ENCODE data around the gene AKAP6. TPM values are rescaled to one million over a fixed set of nuclear protein-coding genes. Genes with fewer than 3 reads are reported as not detected.

The AKAP6 gene
- total RNA-seq, 2 donors from 2014 or later: 1.9 to 2.9 TPM

DNA sequence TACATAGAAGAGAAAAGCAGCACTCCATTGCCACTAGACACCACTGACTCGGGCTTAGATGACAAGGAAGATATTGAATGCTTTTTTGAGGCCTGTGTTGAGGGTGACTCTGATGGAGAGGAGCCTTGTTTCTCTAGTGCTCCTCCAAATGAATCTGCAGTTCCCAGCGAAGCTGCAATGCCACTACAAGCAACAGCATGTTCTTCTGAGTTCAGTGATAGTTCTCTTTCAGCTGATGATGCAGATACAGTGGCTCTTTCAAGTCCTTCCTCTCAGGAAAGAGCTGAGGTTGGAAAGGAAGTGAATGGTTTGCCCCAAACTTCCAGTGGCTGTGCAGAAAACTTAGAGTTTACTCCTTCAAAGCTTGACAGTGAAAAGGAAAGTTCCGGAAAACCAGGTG lies 495.1 kb downstream of the AKAP6 start:
- no peak for ATAC-seq
- Mint-ChIP-seq H3K27ac (no peak overlapping the region), H3K36me3 (ENCODE audit: low read depth) (no peaks in the 10 kb centered on the region)

DNA sequence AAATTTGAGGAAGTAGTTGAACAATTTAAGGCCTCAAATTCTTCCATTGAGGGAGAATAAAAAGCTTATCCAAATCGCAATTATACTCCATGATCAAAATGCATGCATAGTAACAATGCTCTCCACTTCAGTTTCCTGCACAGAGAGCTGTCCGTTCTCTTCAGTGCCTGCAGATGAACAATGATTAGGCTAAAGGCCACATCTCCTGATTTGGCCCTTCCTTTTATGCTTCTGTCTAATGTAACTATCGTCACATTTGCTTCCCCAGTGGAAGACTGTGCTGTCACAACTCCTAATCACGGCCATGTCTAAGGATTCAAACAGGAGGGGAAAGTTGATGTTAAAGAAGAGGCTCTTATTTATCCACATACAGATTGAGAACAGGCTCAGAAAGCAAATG lies 496.0 kb downstream of the AKAP6 start:
- no peaks in the 10 kb centered on the region for H3K4me1 Mint-ChIP-seq
- ATAC-seq: no peak
- H3K9me3 ChIP-seq (ENCODE audit: control insufficient read depth, low read length, poor library complexity, severe bottlenecking): no peaks in the 10 kb centered on the region
- DNase-seq: no peak
- H3K27ac Mint-ChIP-seq: no peak overlapping the region
- no peaks in the 10 kb centered on the region for H3K36me3 Mint-ChIP-seq (ENCODE audit: low read depth)
- H3K4me3 Mint-ChIP-seq: no peak overlapping the region
- H3K27me3 Mint-ChIP-seq: no peaks in the 10 kb centered on the region

More for the DNA sequence above, 495.1 kb downstream of the AKAP6 start:
- Mint-ChIP-seq H3K27me3 (no peaks in the 10 kb centered on the region), H3K4me1 (no peaks in the 10 kb centered on the region), H3K4me3 (no peak overlapping the region)
- no peaks in the 10 kb centered on the region for H3K9me3 ChIP-seq (ENCODE audit: control insufficient read depth, low read length, poor library complexity, severe bottlenecking)
- DNase-seq: no peak

DNA sequence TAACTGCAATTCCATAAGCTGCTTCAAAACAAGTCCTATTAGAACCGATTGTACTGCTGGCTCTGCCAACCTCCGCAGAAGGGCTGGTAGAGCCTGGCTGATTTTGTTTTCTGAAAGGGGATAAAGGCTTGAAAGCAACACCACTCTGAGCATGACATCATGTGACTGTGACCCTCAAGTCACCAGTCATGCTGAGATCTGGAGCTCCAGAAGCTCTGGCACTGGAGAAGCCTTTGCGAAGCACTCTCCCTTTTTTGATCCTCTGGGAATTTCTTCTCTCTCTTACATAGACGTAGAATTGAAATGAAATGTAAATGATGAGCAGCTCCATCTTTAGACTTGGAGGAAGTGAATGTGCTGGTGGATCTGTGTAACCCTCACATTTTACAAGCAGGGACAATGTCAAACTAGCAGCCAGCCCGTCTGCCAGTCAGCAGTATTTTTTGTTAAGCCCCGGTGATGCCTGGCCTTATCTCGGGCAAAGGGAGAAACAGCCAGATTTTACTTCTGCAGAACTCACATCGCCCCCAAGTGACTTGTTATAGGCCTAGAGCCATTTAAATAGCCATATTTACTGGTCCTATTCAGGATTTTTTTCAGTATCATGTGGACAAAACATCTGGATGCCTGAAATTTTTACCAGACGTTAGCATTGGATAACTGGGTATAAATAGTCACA lies 497.4 kb downstream of the AKAP6 start:
- Mint-ChIP-seq H3K4me1 (no peaks in the 10 kb centered on the region), H3K36me3 (ENCODE audit: low read depth) (no peaks in the 10 kb centered on the region), H3K27ac (no peak overlapping the region), H3K4me3 (no peak overlapping the region), H3K27me3 (no peaks in the 10 kb centered on the region)
- no peaks in the 10 kb centered on the region for H3K9me3 ChIP-seq (ENCODE audit: control insufficient read depth, low read length, poor library complexity, severe bottlenecking)
- no peak for ATAC-seq
- DNase-seq: no peak

DNA sequence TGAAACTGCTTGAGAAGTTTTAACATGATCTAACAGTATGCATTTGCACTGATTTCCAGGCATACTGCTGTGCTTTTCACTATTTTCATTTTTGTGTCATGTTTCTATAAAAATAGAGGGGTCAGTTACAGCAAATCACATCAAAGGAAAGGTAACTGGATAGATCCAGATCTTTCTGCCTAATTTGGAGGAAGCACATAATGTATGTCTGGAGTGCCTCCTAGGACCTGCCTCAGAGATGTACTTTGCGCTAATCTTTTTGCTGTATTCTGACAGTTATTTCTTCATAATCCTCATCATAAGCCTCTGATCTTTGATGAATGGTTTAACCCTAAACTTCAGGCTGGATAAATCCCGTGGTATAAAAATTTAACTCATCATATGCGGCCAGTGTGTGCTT lies 498.4 kb downstream of the AKAP6 start:
- no peaks in the 10 kb centered on the region for H3K4me1 Mint-ChIP-seq
- DNase-seq (no peak), ATAC-seq (no peak)
- no peak overlapping the region for H3K4me3 Mint-ChIP-seq
- H3K36me3 Mint-ChIP-seq (ENCODE audit: low read depth): no peaks in the 10 kb centered on the region
- H3K9me3 ChIP-seq (ENCODE audit: control insufficient read depth, low read length, poor library complexity, severe bottlenecking): no peaks in the 10 kb centered on the region
- H3K27ac Mint-ChIP-seq: no peak overlapping the region
- no peaks in the 10 kb centered on the region for H3K27me3 Mint-ChIP-seq

DNA sequence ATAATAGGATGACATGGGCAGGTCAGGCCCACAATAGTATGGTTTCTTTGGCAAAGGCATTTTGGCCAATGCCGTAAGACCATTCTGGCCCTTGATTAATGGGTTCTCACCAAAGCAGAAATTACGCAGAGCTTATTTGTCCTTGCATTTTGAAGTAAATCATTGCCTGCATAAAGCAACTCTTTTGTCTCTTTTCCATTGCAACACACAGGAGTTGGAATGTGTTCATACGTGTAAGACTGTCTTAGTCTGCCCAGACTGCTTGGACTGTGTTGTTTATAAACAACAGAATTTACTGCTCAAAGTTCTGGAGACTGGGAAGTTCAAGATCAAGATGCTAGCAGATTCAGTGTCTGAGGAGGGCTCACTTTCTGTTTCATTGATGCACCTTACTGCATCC lies 506.8 kb downstream of the AKAP6 start:
- DNase-seq: no peak
- Mint-ChIP-seq H3K27me3 (no peaks in the 10 kb centered on the region), H3K4me3 (no peak overlapping the region), H3K27ac (no peak overlapping the region), H3K36me3 (ENCODE audit: low read depth) (no peaks in the 10 kb centered on the region), H3K4me1 (no peaks in the 10 kb centered on the region)
- ATAC-seq: no peak
- no peaks in the 10 kb centered on the region for H3K9me3 ChIP-seq (ENCODE audit: control insufficient read depth, low read length, poor library complexity, severe bottlenecking)

DNA sequence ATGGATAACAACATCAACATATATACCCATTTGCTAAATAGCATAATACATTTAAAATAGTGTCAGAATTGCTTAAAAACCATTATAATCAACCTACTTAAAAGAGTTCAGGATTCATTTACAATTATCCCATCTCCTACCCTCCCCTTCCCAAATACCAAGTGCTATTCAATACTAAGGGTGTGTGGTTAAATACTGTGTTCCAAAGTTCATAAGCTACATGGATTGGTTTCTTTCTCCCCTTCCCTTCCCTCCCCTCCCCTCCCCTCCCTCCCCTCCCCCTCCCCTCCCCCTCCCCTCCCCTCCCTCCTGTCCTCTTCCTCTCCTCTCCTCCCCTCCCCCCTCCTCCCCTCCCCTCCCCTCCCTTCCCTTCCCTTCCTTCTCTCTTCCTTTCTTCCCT lies 512.6 kb downstream of the AKAP6 start:
- Mint-ChIP-seq H3K27ac (no peak overlapping the region), H3K4me1 (no peaks in the 10 kb centered on the region), H3K36me3 (ENCODE audit: low read depth) (no peaks in the 10 kb centered on the region), H3K4me3 (no peak overlapping the region), H3K27me3 (no peaks in the 10 kb centered on the region)
- H3K9me3 ChIP-seq (ENCODE audit: control insufficient read depth, low read length, poor library complexity, severe bottlenecking): no peaks in the 10 kb centered on the region
- ATAC-seq (no peak), DNase-seq (no peak)

DNA sequence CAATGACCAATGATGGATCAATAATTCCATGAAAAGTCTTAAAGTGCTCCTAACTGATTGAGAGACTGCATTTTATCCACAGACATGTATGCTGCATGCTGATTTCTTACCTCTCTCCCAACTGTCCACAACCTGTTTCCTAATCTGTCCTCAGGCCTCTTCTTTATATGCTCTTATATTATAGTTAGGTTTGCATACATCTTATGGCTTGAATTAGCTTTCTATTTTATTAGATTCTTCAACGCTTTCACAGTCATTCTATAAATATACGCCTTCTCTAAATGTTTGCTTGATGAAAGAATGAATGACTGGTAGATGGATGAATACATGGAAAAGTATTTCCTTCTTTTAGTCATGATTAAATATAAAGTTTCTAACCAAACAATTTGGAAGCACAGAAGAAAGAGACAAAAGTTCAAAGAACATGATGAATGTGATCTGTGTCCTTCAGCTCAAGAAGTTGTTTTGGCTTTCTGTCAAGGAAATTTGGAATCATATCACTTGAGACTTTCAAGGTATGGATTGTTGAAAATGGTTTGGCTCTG lies 517.8 kb downstream of the AKAP6 start:
- H3K27me3 Mint-ChIP-seq: no peaks in the 10 kb centered on the region
- H3K4me1 Mint-ChIP-seq: no peaks in the 10 kb centered on the region
- no peak overlapping the region for H3K4me3 Mint-ChIP-seq
- ATAC-seq (no peak), DNase-seq (no peak)
- H3K27ac Mint-ChIP-seq: no peak overlapping the region
- no peaks in the 10 kb centered on the region for H3K9me3 ChIP-seq (ENCODE audit: control insufficient read depth, low read length, poor library complexity, severe bottlenecking)
- H3K36me3 Mint-ChIP-seq (ENCODE audit: low read depth): no peaks in the 10 kb centered on the region

DNA sequence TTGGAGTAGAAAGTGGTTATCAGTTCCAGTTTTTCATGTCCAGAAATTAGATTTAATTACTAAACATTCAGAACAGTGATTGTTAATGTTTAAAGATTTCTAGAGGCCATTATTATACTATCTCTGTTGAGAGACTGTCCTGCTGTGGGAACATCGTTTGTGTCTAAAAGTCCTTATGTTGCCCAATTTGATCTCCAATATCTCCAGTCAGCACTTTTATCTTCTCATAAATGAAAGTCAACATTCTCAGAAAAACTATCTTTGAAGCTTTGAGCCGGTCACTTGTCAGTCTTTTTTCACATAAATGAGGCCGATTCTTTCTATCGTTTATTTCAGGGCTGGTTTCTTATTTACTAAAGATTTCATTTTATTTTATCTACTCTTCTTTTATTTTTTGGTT lies 518.8 kb downstream of the AKAP6 start:
- H3K27me3 Mint-ChIP-seq: no peaks in the 10 kb centered on the region
- DNase-seq (no peak), ATAC-seq (no peak)
- no peak overlapping the region for H3K4me3 Mint-ChIP-seq
- H3K9me3 ChIP-seq (ENCODE audit: control insufficient read depth, low read length, poor library complexity, severe bottlenecking): no peaks in the 10 kb centered on the region
- H3K36me3 Mint-ChIP-seq (ENCODE audit: low read depth): no peaks in the 10 kb centered on the region
- no peak overlapping the region for H3K27ac Mint-ChIP-seq
- no peaks in the 10 kb centered on the region for H3K4me1 Mint-ChIP-seq

DNA sequence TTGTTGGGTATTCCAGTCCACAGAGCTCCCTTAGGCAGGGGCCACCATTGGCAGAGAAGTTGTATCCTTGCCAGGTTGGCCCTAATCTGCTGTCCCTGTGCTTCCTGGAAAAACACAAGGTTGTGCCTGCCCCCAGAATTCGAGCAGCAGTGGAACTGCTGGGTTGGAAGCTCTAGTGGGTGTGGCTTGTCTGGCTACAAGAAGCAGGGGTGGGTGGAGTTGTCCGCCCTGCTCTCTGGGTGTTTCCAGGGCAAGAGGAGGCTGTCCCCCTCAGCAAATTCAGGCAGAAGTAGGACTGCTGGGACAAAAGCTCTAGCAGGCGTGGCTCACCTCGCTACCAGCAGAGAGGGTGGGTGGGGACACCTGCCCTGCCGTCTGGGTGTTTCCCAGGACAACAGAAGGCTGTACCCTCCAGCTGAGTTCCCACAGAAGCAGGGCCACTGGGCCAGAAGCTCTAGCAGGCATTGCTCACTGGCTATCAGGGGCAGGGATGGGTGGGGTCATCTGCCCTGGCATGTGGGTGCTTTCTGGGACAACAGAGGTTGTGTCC lies 536.8 kb downstream of the AKAP6 start:
- Mint-ChIP-seq H3K4me3 (no peak overlapping the region), H3K27ac (no peak overlapping the region), H3K27me3 (no peaks in the 10 kb centered on the region), H3K4me1 (no peaks in the 10 kb centered on the region), H3K36me3 (ENCODE audit: low read depth) (no peaks in the 10 kb centered on the region)
- ATAC-seq (no peak), DNase-seq (no peak)
- no peaks in the 10 kb centered on the region for H3K9me3 ChIP-seq (ENCODE audit: control insufficient read depth, low read length, poor library complexity, severe bottlenecking)

DNA sequence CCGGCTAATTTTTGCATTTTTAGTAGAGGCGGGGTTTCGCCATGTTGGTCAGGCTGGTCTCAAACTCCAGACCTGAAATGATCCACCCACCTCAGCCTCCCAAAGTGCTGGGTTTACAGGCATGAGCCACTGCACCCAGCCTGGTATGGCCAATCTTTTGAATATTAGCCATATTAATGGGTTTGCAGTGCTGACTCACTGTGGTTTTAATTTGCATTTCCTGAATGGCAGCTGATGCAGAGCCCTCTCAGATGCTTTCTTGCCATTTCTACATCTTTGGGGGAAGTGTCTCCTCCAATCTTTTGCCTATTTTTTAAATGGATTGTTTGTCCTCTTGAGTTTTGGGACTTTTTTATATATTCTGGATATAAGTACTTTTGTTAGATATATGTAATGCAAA lies 554.1 kb downstream of the AKAP6 start:
- peaks cover 5% of the 10 kb centered on the region for H3K27me3 Mint-ChIP-seq
- H3K4me1 Mint-ChIP-seq: no peaks in the 10 kb centered on the region
- no peak for ATAC-seq
- DNase-seq: no peak
- no peak overlapping the region for H3K4me3 Mint-ChIP-seq
- H3K9me3 ChIP-seq (ENCODE audit: control insufficient read depth, low read length, poor library complexity, severe bottlenecking): no peaks in the 10 kb centered on the region
- H3K36me3 Mint-ChIP-seq (ENCODE audit: low read depth): no peaks in the 10 kb centered on the region
- no peak overlapping the region for H3K27ac Mint-ChIP-seq

Other genes with a start within 250 kb of the AKAP6 start
- not detected for gene RNU6-7, start 127.3 kb upstream of the AKAP6 start, total RNA-seq
- not detected for gene RNU6-8, start 126.0 kb upstream of the AKAP6 start, total RNA-seq

Data from T-helper 17 cell (primary cell).